ENCODE measurements around the gene STIM1.
A peak's percentile ranks its signal among the peaks of the same experiment; 100 is the strongest.
"Not testable (repeated sequence)": the region's sequence is repeated elsewhere in the genome, so short reads cannot be mapped to it uniquely, and the experiment has no call there.

Gene STIM1

DNA sequence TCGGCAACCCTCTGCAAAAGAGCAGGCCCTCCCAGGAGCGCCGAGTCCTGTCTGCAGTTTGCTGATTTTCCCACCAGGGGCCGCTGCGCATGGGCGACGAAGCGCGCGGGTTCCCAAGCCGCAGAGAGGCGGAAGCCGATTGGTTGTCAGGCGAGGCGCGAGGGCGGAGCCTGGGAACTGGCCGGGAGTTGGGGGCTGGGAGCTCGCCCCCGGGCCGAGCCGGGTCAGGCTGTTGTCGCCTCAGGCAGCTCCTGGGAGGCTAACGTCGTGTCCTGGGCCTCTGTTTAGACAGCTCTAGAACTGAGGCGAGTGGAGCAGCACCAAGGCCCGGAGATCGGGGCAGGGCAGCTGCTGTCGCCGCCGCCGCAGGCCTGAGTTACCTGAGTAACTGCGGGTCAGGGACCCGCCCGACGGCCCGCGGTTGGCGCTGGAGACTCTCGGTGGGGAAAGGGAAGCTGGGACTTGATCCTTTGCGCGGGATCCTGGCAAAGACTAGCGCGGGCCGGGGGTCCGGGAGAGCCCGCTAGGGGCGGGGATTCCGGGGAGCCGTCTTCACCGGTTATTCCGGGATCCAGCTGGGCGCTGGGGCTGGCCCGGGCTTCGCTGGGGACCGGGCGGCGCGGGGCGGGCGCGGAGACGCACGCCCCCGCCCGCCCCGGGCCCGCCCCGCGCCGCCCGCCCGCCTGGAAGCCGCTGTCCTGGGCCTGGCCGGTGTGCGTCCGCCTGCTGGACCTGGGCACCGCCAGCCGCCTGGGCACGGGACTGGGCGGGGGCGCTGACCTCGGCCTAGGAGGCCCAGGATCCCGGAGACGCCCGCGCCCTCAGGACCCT, at the start of gene STIM1:
TSS of gene STIM1 (plus strand) at position 688 of the 831 bp plus-strand sequence. CDS start 607 bp downstream, outside the sequence.
- DNase-seq (ENCODE audit: low spot score), result peak; percentile 93

DNA sequence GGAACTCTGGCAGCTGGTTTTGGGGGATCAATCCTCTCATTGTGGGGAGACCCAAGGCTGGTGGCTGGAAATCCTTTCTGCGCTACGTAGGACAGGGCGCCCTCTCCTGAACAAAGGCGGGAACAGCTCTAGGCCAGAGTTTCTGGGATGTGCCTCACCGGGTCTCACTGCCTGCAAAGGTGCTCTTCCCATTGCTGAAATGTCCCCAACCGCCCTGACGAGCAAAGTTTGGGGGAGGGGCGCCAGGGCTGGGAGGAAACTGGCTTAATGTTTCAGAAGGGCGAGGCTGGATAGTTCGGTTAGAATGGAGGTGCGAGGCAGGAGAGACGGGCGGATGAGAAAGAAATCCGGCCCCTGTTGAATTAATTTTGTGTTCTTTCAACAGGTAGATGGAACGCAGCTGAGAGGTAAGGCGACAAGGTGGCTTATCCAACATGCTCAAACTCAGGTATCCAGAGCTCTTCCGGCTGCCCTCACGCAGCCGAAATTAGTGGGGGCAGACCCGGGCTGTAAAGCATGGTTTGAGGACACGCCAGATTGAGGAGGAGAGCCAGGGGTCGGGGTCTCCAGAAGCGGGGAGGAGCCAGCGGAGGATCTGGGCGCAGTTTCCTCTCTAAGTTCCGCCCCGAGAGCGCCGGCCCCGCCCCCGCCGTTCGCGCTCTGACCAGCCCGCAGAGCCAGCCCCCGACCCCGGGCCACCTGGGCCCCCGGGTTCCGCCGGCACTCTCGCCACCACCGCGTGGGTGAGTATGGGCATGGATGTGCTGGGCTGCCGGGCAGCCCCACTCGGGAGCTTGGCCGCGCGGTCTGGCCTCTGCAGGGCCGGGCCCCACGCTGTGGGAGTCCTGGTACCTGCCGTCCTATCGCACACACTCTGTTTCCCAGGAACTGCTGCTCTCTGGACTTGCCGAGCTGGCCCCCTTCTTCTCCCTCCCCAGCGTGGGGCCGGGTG, 47.3 kb upstream of the STIM1 start, which contains the start of gene PGAP2:
TSS of gene PGAP2 (plus strand) at position 652 of the 952 bp plus-strand sequence. CDS start 2,700 bp downstream, outside the sequence.
- peak; percentile 48 for DNase-seq (ENCODE audit: low spot score)

DNA sequence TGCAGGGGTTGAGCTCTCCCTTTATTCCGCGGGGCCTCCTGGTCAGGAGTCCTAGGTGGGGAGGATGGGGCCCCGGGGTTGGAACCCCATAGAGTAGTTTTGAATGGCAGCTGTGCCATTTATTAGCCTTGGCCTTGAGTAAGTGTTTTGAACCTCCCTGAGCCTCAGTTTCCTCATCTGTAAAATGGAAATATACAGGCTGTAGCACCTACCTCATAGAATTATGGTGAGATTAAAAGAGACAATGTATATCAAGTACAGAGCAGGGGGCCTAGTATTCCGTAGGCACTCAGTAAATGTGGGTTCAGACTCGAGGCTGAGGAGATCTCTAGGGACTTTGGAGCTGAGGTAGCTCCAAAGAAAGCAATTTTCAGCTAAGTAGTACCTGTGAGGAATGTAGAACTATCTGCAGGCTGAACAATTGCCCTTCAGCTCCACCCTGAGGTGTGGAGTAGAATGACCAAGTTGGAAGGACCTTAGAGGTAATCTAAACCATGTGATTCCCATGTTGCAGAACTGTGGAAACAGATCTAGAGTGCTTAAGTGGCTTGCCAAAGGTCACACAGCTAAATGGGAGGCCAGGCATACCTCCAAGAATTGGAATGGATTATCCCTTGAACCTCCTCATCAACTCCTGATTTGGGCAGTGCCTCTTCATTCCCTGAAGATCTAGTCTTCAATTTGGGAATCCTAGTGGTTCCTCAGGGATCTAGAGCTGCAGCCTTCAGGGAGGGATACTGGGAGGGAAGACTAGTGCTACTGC, 46.4 kb upstream of the STIM1 start:
- peak; percentile 40 for DNase-seq (ENCODE audit: low spot score)

DNA sequence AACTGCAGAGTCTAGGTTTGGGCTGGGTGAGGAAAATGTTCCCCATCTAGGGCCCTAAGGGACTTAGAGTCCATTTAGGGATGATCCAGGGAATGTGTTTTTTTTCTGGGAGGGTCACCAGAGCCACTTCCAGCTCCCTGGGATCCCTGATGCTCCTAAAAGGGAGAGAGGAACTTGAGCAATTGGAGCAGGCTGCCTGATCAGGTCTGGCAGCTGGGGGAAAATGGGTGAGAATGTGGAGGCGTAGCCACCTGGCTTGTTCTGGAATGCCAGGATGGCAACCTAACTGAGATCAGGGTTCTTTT, 45.9 kb upstream of the STIM1 start:
- DNase-seq (ENCODE audit: low spot score), result no peak

DNA sequence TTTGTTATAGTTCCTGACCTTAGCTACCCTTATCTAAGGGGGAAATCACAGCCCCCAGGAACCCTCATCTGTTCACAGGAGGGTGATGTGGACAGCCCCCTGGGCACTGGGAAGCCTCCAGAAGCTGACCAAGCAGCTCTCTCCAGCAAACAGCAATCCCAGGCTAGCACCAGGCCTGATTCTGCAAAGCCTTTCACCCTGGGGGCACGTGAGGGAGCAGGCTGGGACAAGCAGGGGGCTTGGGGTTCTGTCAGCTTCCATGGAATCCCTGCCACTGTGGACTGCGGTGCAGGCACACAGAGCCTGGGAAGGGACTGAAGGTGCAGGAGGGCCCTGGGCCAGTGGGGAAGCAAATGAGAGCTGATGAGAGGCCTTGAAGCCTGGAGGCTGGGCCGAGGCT, 45.0 kb upstream of the STIM1 start:
- DNase-seq (ENCODE audit: low spot score), result no peak

DNA sequence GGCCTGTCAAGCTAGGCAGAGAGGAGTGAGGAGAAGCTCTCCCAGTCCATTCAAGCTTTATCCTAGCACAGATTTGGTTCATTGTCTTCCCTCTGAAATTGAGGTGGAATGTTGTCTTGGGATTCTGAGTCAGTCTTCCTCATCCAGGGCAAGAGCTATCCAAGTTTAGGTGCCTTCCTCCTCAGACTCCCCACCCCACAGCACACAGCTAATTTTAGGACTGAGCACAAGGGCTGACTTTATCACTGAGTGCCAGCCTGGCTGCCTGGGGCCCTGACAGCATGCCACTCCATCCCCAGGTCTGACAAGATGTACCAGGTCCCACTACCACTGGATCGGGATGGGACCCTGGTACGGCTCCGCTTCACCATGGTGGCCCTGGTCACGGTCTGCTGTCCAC, 44.5 kb upstream of the STIM1 start:
- DNase-seq (ENCODE audit: low spot score), result no peak

DNA sequence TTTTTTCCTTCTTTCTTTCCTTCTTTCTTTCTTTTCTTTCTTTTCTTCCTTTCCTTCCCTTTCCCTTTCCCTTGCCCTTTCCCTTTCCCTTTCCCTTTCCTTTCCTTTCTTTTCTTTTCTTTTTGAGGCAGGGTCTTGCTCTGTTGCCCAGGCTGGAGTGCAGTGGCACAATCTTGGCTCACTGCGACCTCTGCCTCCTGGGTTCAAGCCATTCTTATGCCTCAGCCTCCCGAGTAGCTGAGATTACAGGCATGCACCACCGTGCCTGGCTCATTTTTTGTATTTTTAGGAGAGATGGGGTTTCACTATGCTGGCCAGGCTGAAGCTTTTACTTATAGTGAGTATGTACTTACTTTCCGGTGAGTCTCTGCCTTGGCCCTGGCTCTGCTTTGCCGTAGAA, 40.6 kb upstream of the STIM1 start:
- DNase-seq (ENCODE audit: low spot score), result not testable (repeated sequence)

DNA sequence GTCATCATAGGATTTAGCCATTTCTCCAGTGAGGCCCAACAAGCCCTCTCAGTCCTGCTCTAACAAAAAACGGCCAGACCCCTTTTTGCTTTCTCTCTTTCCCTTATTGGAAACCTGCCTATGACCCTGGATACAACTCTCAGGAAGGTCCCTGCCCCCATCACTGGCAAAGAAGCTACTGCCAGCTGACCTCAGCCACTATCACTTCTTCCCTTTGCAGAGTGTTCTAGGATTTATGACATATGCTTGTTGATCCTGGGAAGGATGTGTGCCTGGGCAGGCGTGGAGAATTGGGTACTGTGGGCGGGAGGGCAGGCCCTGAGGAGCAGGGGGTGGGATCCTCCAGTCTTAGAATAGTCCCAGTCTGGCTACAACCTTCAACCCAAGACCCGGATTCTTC, 39.6 kb upstream of the STIM1 start:
- DNase-seq (ENCODE audit: low spot score), result no peak

DNA sequence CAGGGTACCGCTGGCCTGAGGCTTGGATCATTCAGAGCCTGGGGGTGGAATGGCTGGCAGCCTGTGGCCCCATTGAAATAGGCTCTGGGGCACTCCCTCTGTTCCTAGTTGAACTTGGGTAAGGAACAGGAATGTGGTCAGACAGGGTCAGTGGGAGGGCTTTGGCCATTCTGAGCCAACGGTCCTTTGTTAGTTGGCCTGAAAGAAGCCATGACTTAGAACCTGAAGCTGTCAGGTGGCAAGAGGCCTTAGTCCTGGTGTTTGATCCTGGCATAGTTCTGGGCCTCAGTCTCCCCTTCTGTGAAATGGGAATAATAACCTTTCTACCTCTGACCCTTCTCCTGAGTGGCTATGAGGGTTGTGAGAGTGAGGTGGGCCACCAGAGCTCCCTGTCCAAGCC, 38.8 kb upstream of the STIM1 start:
- no peak for DNase-seq (ENCODE audit: low spot score)

DNA sequence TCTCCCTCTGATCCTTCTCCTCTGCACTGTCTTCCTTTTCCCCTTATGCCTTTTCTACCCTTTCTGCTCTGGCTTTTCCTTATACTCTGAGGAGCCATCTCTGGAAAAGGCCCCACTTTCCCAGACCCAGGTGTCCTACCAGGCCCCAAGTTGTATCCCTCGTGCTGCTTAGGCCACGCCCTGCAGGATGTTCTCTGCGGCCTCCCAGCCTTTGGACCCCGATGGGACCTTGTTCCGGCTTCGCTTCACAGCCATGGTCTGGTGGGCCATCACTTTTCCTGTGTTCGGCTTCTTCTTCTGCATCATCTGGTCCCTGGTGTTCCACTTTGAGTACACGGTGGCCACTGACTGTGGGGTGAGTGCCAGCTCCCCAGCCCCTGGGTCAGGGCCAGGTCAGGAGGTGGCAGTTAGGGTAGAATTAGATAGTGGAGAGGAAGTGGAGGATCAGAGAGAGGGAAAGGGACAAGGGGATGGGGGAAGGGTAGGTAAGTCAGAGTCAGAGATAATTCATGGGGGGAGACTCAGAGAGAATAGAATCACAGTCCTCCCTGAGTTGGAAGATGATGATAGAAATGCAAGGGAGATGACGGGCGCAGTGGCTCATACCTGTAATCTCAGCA, 38.2 kb upstream of the STIM1 start:
- no peak for DNase-seq (ENCODE audit: low spot score)

DNA sequence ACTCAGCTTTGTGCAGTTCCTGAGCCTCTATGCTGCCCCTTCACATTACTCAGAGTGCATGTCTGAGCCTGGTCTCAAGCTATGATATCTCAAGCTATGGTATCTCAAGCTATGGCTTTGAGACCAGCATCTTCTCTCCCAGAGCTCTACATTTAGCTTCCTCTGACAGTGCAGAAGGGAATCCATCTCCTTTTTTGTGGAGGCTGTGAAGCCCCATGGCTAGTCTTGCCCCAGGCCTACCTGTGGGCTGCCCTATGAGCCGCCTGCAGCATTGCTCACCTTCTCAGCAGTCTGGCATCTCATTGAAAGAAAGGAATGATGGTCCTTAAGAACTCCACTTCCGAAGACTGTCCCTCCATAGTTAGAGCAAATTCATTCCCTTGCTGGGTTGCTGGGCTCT, 34.5 kb upstream of the STIM1 start:
- DNase-seq (ENCODE audit: low spot score), result no peak

DNA sequence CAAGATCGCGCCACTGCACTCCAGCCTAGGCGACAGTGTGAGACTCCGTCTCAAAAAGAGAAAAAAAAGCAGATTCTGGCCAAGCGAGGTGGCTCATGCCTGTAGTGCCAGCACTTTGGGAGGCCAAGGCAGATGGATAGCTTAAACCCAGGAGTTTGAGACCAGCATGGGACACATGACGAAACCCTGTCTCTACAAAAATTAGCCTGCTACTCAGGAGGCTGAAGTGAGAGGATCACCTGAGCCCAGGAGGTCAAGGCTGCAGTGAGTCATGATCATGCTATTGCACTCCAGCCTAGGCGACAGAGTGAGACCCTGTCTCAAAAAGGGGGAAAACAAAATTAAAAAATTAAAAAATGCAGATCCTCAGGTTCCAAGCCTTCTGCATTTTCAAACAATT, 33.2 kb upstream of the STIM1 start:
- no peak for DNase-seq (ENCODE audit: low spot score)

DNA sequence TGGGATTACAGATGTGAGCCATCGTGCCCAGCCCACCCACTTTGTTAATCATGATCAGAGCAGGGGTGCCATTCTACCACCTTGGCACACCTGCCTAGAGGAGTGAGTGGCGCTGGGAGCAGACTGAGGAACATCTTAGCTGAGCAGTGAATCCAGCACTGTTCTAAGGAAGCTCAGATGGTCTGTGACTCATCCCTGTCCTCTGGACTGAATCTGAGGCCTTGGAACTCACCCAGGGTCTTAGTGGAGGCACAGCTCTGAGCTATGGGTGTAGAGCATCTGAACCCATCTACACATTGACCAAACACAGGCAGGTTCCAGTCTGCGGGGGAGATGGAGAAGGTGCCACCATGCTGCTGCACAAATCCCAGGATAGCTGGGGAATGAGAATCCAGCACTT, 32.2 kb upstream of the STIM1 start:
- peak; percentile 19 for DNase-seq (ENCODE audit: low spot score)

DNA sequence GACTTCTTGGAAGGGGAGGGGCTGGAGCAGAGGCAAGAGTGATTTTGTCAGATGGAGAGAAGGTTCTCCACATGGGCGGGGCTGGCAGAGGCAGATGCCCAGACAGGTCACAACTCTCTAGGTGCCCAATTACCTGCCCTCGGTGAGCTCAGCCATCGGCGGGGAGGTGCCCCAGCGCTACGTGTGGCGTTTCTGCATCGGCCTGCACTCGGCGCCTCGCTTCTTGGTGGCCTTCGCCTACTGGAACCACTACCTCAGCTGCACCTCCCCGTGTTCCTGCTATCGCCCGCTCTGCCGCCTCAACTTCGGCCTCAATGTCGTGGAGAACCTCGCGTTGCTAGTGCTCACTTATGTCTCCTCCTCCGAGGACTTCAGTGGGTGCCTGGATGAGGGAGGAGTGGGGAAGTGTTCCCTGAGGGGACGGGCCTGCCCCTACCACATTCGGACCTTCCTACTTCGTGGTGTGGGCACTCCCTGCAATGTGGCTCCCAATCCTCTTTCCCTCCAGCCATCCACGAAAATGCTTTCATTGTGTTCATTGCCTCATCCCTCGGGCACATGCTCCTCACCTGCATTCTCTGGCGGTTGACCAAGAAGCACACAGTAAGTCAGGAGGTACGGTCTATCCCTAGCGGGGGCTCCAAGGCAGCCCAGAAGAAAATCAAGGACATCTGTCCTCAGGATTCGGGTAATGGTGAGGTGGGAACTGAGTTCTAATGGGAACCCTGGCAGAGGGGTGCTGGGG, 31.5 kb upstream of the STIM1 start:
- DNase-seq (ENCODE audit: low spot score), result no peak

DNA sequence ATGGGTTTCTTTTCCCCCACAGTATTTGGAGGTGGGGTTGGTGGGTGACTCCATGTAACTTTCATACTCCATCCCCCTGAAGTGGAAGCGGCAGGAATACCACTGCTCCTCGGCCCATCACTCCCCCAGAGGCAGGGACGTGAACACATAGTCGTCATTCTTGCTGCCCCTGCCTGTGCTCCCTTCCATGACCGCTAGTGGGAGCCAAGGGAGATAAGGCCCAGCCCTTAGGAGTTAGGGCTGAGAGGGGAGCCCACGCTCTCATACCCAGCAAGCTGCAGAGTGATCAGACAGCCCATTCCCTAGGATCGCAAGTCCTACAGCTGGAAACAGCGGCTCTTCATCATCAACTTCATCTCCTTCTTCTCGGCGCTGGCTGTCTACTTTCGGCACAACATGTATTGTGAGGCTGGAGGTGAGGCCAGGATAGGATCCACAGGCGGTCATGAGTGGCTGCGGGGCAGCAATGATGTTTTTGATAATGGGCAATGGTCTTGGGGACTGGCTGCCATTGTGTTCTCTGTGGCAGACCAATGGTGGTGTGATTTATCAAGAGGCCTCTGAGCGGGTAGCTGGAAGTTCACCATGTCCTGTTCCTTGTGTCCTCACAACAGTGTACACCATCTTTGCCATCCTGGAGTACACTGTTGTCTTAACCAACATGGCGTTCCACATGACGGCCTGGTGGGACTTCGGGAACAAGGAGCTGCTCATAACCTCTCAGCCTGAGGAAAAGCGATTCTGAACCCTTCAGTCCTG, 30.6 kb upstream of the STIM1 start:
- peak; percentile 46 for DNase-seq (ENCODE audit: low spot score)

DNA sequence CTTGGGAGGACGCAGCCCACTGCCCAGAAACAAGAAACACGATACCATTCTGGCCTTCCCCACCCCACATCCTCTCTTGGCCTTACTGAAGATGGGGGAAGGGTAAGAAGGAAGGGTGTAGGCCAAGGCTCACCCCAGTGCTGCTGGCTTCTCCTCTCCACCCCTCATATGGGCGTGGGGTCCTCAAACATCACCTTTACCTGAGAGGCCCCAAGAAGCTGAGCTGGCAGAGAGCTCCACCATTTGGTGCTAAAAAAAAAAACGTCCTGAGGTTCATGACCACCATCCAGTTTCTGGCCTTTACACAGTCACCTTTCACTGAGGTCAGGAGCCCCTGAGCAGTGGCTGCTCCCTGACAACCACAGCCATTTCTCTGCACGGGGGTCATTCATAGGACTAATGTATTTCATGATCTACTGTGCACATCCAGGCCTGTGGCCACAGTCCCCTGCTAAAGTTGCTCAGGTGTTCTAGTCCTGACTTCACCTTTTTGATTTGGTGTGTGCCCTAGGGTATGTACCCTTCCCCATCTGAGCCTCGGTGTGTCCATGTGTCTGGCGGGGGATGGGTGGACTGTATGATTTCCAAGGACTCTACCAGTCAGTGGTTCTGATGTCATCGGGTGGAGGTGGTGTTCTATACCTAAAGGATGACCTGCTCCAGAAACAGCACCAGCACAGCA, 29.9 kb upstream of the STIM1 start:
- DNase-seq (ENCODE audit: low spot score), result no peak

DNA sequence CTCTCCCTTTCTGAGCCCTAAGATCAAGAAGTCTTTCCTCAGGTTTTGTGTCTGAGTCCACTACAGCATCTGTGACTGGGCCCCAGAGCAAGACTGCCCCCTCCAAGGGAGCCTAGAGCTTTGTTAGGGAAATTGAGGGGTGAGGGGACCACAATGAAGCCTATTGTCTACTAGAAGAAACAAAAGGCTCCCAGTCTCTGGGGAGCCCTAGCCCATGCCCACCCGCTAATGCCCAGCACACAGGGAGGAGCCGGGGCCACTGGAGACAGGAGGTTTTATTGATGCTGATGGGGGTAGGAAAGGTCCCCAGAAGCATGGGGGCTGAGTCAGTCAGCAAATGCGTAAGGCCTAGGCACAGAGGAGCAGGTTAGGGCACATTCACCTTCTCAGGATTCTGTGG, 28.7 kb upstream of the STIM1 start:
- DNase-seq (ENCODE audit: low spot score), result no peak

DNA sequence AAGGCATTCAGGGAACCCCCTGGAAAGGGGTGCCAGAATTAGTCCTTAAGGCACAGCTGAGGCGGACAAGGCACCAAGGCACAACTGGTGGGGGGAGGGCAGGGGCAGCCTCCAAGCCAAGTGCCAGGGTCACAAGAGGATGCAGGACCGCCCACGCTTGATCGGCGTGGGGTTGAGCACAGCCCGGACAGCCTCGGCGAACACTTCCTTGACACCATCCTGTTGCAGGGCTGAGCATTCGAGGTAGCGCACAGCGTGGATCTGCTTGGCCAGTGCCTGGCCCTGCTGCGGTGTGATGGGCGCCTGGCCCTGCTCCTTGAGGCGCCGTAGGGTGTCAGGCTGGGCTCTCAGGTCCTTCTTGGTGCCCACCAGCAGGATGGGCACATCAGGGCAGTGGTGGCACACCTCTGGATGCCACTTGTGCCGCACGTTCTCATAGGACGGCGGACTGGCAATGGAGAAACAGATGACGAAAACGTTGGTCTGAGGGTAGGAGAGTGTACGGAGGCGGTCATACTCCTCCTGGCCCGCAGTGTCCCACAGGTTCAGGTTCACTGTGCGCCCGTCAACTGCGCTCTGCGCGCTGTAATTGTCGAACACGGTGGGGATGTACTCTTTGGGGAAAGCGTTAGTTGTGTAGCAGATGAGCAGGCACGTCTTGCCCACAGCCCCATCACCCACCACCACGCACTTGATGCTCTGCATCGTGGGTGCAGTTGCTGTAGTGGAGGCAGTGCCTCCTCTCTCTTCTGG, 27.9 kb upstream of the STIM1 start:
- DNase-seq (ENCODE audit: low spot score), result no peak

DNA sequence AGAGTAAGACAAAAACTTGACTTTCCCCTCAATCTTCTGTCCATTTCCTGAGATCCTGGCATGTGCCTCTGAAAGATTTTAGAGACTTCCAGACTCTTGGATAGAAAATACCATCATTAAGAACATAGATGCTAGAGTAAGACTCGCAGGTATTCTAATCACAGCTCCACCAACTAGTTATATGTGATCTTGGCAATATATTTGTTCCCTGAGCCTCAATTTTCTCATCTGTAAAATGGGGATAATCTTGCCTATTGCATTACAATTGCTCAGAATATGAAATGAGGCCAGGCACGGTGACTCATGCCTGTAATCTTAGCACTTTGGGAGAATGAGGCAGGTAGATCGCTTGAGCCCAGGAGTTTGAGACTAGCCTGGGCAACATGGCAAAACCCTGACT, 25.4 kb upstream of the STIM1 start:
- DNase-seq (ENCODE audit: low spot score), result no peak

Measured in kidney capillary endothelial cell (primary cell).